ENCODE results near the gene KCTD11.

DNA sequence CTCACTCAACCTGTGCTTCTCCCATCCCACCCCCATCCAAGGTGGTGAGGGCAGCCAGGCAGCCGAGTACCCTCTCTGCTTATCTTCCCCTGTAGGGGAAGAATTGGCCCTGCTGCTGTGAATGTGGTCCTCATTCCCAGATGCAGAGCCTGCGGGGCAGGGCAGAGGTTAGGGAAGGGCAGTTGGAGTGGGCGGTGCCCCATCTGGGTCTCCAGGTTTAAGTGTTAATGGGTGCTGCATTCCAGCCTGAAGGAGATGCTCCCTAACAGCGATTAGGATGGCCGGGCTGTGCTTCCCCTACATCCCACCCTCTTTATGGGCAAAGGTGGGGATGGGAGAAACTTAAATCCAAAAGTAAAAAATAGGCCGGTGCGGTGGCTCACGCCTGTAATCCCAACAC, 15.1 kb downstream of the KCTD11 start:
- TF ChIP-seq POLR2A (IDR thresholded peaks at IDR 0.05) (no peak), POLR2AphosphoS5 (IDR thresholded peaks at IDR 0.05) (no peak)
